ENCODE results near the gene ARHGEF7.
A peak's percentile ranks its signal among the peaks of the same experiment; 100 is the strongest.

GRCh38 chr13:111177921-111178320 lies 62.8 kb downstream of the ARHGEF7 start:
- TF ChIP-seq CTCF (IDR thresholded peaks at IDR 0.05) (no peak), POLR2A (IDR thresholded peaks at IDR 0.05) (no peak), POLR2AphosphoS5 (IDR thresholded peaks at IDR 0.05; ENCODE audit: insufficient read depth in 1 of 2, low read depth in 1 of 2) (peak in 1 of 2 donors; percentile 63)

Data from vagina (tissue), 2 donors.